IMR-90 (cell line): Measurements from ENCODE around the gene DEPDC1. TPM values are rescaled to one million over a fixed set of nuclear protein-coding genes. Genes with fewer than 3 reads are reported as not detected.
"Not testable (repeated sequence)": the region's sequence is repeated elsewhere in the genome, so short reads cannot be mapped to it uniquely, and the experiment has no call there.

Experiments used
- ATAC-seq: fragments of 200-7000 bp; cut with Tn5 transposase; 2 replicates; pipeline ENCODE4 v1.9.1; 2020; ENCODE audit warnings: low read depth, mild to moderate bottlenecking, moderate library complexity
- BruUV-seq: library from RNA; stranded (reverse); fragments of 400-500 nt; replicated peaks from 2 replicates; lab custom pipeline; 2021; lab: Mats Ljungman, UMichigan
- CTCF ChIA-PET: fragments of 300-600 bp; formaldehyde crosslinking; extraction: SDS; loops from one replicate; lab custom pipeline; 2021; ENCODE audit warnings: antibody characterized with exemption; lab: Yijun Ruan, JAX
- POLR2A ChIA-PET: fragments of 300-600 bp; sonication (Branson Sonifier 250); formaldehyde crosslinking; loops from one replicate; lab custom pipeline; 2022; ENCODE audit warnings: antibody characterized with exemption; ENCODE audit not compliant: unreplicated experiment; lab: Charles Lee
- DNase-seq: peaks from one replicate; pipeline ENCODE4 v3.0.0; 2013
- H2AFZ ChIP-seq: replicated peaks from 2 replicates; pipeline ENCODE3; 2013; ENCODE audit warnings: low read length, mild to moderate bottlenecking; ENCODE audit not compliant: poor library complexity
- H2AK5ac ChIP-seq: 2 replicates; pipeline ENCODE4 v1.6.1; 2013; ENCODE audit warnings: low read depth, low read length, inconsistent platforms
- H2AK9ac ChIP-seq: replicated peaks from 2 replicates; pipeline ENCODE3; 2013; ENCODE audit warnings: mild to moderate bottlenecking, low read depth, low read length, moderate library complexity; ENCODE audit not compliant: poor library complexity
- H2BK120ac ChIP-seq: 2 replicates; pipeline ENCODE4 v1.6.1; 2013; ENCODE audit warnings: low read depth, low read length, inconsistent platforms
- H2BK15ac ChIP-seq: 3 replicates; pipeline ENCODE4 v1.6.1; 2013; ENCODE audit warnings: low read depth, low read length, inconsistent platforms
- H2BK20ac ChIP-seq: 2 replicates; pipeline ENCODE4 v1.6.1; 2013; ENCODE audit warnings: low read depth, mild to moderate bottlenecking, inconsistent platforms, low read length, moderate library complexity
- H2BK5ac ChIP-seq: 2 replicates; pipeline ENCODE4 v1.6.1; 2013; ENCODE audit warnings: mild to moderate bottlenecking, low read depth, low read length, inconsistent platforms; ENCODE audit not compliant: poor library complexity, severe bottlenecking
- H3K14ac ChIP-seq: replicated peaks from 2 replicates; pipeline ENCODE4 v1.6.1; 2013; ENCODE audit warnings: low read depth, low read length, inconsistent platforms
- H3K18ac ChIP-seq: 2 replicates; pipeline ENCODE4 v1.6.1; 2013; ENCODE audit warnings: low read depth, low read length, control low read depth
- H3K23ac ChIP-seq: 2 replicates; pipeline ENCODE4 v1.6.1; 2013; ENCODE audit warnings: low read depth, low read length, inconsistent platforms
- H3K27ac ChIP-seq: 2 replicates; pipeline ENCODE4 v1.5.1; 2013; ENCODE audit warnings: mild to moderate bottlenecking, control low read depth, low read length; ENCODE audit not compliant: insufficient read depth
- H3K27me3 ChIP-seq: 2 replicates; pipeline ENCODE4 v1.6.1; 2013; ENCODE audit warnings: low read length; ENCODE audit not compliant: control insufficient read depth, insufficient read depth
- H3K36me3 ChIP-seq: 2 replicates; pipeline ENCODE4 v1.6.1; 2013; ENCODE audit warnings: low read length, mixed read lengths; ENCODE audit not compliant: control insufficient read depth, insufficient read depth
- H3K4ac ChIP-seq: 2 replicates; pipeline ENCODE4 v1.6.1; 2013; ENCODE audit warnings: low read depth, low read length, inconsistent platforms
- H3K4me1 ChIP-seq: 2 replicates; pipeline ENCODE4 v1.6.1; 2013; ENCODE audit warnings: low read length, mixed read lengths; ENCODE audit not compliant: control insufficient read depth, insufficient read depth
- H3K4me2 ChIP-seq: 2 replicates; pipeline ENCODE4 v1.6.1; 2013; ENCODE audit warnings: low read depth, mild to moderate bottlenecking, control low read depth, low read length, moderate library complexity
- H3K4me3 ChIP-seq: 2 replicates; pipeline ENCODE4 v1.5.1; 2013; ENCODE audit warnings: low read depth, mild to moderate bottlenecking, control low read depth, low read length, moderate library complexity; ENCODE audit not compliant: insufficient read depth
- H3K56ac ChIP-seq: 2 replicates; pipeline ENCODE4 v1.6.1; 2013; ENCODE audit warnings: low read length, inconsistent platforms; ENCODE audit not compliant: insufficient read depth; ENCODE audit errors: extremely low read depth
- H3K79me1 ChIP-seq, 2 experiments: 2 replicates each; pipeline ENCODE4 v1.6.1; 2013; ENCODE audit warnings: low read length in 2 of 2, inconsistent platforms in 1 of 2, low read depth in 1 of 2
- H3K9ac ChIP-seq: 2 replicates; pipeline ENCODE4 v1.6.1; 2013; ENCODE audit warnings: low read depth, low read length, control low read depth
- H3K9me1 ChIP-seq: 2 replicates; pipeline ENCODE4 v1.6.1; 2013; ENCODE audit warnings: low read length, inconsistent platforms; ENCODE audit not compliant: insufficient read depth
- H3K9me3 ChIP-seq: 2 replicates; pipeline ENCODE4 v1.6.1; 2013; ENCODE audit warnings: low read length; ENCODE audit not compliant: control insufficient read depth, insufficient read depth
- H4K20me1 ChIP-seq: 2 replicates; pipeline ENCODE4 v1.6.1; 2013; ENCODE audit warnings: low read length, inconsistent platforms; ENCODE audit not compliant: insufficient read depth
- H4K5ac ChIP-seq: 2 replicates; pipeline ENCODE4 v1.6.1; 2013; ENCODE audit warnings: mild to moderate bottlenecking, low read depth, low read length, control low read depth
- H4K8ac ChIP-seq, 2 experiments: 2 replicates each; pipeline ENCODE4 v1.6.1; 2013; ENCODE audit warnings: low read depth in 2 of 2, low read length in 2 of 2, control low read depth in 1 of 2, inconsistent platforms in 1 of 2
- H4K91ac ChIP-seq: 2 replicates; pipeline ENCODE4 v1.6.1; 2013; ENCODE audit warnings: low read depth, low read length, inconsistent platforms; ENCODE audit not compliant: insufficient read depth
- WGBS, 2 experiments: methylation state at CpG; one replicate each; pipeline versions ENCODE4 v1.1.5 to v1.1.7; 2013; ENCODE audit warnings: missing lambda C conversion rate in 2 of 2; ENCODE audit not compliant: insufficient read length in 1 of 2; ENCODE audit errors: extremely low coverage in 2 of 2; 5-methylcytosine and 5-hydroxymethylcytosine counted together
- dilution Hi-C: fragments of 300-500 bp; cut with HindIII; formaldehyde crosslinking; loops from one replicate; pipeline ENCODE4 v1.14.3; 2018; ENCODE audit warnings: low sequenced_read_pairs; ENCODE audit not compliant: unreplicated experiment
- in situ Hi-C: fragments of 300-500 bp; cut with MboI; formaldehyde crosslinking; loops from 3 replicates; pipeline ENCODE4 v1.14.3; 2019; ENCODE audit warnings: low sequenced_read_pairs, inconsistent platforms, mixed read lengths
- intact Hi-C: fragments of 100-400 bp; cut with micrococcal nuclease; formaldehyde crosslinking; loops from 2 replicates; pipeline ENCODE4 v1.10.0; 2022
- polyA plus RNA-seq, 3 experiments: library from polyadenylated mRNA; depleted of rRNA; stranded (reverse); fragments of >200 nt; gene quantifications; 2 replicates each; pipeline ENCODE4 v1.2.3, GENCODE V29; 2012; ENCODE audit warnings: low replicate concordance in 1 of 3
- total RNA-seq: library from RNA; depleted of rRNA; stranded (reverse); fragments of >200 nt; gene quantifications from 2 replicates; pipeline ENCODE4 v1.2.3, GENCODE V29; 2012

Gene DEPDC1
- total and polyA plus RNA-seq, 2 of the 4 experiments (the other 2 are of a cell fraction): 7.4 to 14.7 TPM

DNA sequence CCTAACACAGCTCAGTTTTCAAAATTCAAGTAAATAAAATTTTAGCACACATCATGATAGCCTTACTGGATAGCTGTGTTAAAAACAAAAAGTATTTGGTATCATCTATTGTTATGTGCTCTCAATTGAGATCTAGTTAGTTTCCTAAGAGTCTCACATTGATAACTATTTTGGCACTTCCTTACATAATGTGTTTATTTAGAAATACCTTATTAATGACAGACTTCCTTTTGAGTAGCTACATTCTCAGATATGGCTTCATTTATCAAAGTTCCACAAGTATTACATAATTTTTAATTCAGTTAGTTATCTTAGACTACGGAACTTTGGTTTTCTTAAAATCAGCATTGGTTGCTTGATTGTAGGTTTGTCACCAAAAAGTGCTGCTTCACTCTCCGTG is 20.3 kb downstream of the DEPDC1 start:
- H3K4me1 ChIP-seq, H3K79me1 ChIP-seq, H3K18ac ChIP-seq, H3K27me3 ChIP-seq, H3K14ac ChIP-seq, H2AK9ac ChIP-seq, H4K5ac ChIP-seq, H3K56ac ChIP-seq, H3K9me1 ChIP-seq, H3K4me3 ChIP-seq, in situ Hi-C loops, H4K20me1 ChIP-seq, H2AFZ ChIP-seq, H2BK20ac ChIP-seq, H3K23ac ChIP-seq, H3K4me2 ChIP-seq, dilution Hi-C loops, H3K36me3 ChIP-seq, H2BK5ac ChIP-seq, H3K4ac ChIP-seq, H2BK15ac ChIP-seq, H3K9ac ChIP-seq, H4K91ac ChIP-seq, H2BK120ac ChIP-seq, H4K8ac ChIP-seq, DNase-seq, POLR2A ChIA-PET, H3K9me3 ChIP-seq, H2AK5ac ChIP-seq, ATAC-seq, BruUV-seq, H3K27ac ChIP-seq: not testable (repeated sequence)
- no CpG with 5 or more reads among the region's 2 CpGs for WGBS, 2 experiments
- intact Hi-C loops: loop anchor here (10.0 kb wide), 1 partner anchor 1668 kb away; no protein-coding TSS in a partner anchor
- CTCF ChIA-PET: interaction anchor here (0.6 kb wide), 2 partner anchors 141 to 150 kb away, joined by 3 read pairs; no protein-coding TSS in a partner anchor
